Ishikawa (cell line): Measurements from ENCODE around the gene SEMA3D.

Experiments
- CEBPB ChIP-seq: IDR thresholded peaks from 2 replicates; pipeline ENCODE4 v1.6.1; 2012
- MAX ChIP-seq: IDR thresholded peaks from 2 replicates; pipeline ENCODE4 v1.6.1; 2012
- NFIC ChIP-seq: IDR thresholded peaks from 2 replicates; pipeline ENCODE4 v1.6.1; 2012
- RAD21 ChIP-seq: IDR thresholded peaks from 2 replicates; pipeline ENCODE4 v1.6.1; 2012; ENCODE audit warnings: low read depth
- ZBTB7A ChIP-seq: IDR thresholded peaks from 2 replicates; pipeline ENCODE4 v1.6.1; 2012; ENCODE audit warnings: low read depth

GRCh38 chr7:85081392-85081791 is 105.5 kb downstream of the SEMA3D start:
- TF ChIP-seq NFIC, result no peak
- TF ChIP-seq MAX, result no peak
- no peak for TF ChIP-seq CEBPB
- TF ChIP-seq RAD21, result no peak
- TF ChIP-seq ZBTB7A, result no peak
